ENCODE results near the gene GRIA3. TPM values are rescaled to one million over a fixed set of nuclear protein-coding genes. Genes with fewer than 3 reads are reported as not detected.
"Not testable (repeated sequence)": the region's sequence is repeated elsewhere in the genome, so short reads cannot be mapped to it uniquely, and the experiment has no call there.

Gene GRIA3
- total RNA-seq, 1 donor from 2014 or later, result 4.6 TPM

DNA sequence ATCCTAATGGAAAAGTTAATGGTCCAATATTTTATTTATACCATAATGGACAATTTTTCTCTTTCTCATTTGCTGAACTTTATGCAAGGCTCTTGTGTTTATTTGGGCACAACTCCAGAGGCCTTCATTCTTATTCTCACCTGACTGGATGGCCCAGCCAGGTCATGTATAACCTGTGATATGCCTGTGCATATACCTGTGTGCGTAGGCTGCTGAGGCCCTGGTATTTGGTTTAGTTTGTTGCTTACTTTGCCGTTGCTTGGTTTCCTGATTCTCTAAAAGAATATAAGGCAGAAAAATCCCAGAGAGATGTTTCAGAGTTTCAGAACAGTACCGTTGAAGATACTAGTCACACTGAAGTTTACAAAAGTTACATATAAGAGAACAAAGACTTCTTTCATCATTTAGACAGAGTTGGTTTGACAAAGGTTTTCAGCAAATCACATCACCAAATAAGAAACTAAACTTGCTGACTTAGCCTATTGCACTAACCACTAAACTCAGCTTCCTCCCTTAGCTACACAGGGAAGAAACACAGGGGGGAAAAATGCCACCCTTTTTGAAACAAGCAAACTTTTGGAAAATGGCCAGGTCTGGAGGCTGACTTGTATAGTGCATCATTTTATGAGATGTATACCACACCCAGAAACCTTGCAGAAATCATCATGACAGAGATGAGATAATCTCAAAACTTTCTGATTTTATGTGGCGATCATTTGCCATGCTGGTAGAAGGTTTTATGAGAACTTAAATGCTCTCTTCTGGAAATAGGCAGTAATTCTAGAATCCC lies 248.5 kb downstream of the GRIA3 start:
- Histone ChIP-seq H3K79me2 (ENCODE audit: low read depth) (no peaks in the 10 kb centered on the region), H3K4me1 (no peaks in the 10 kb centered on the region), H3K36me3 (no peaks in the 10 kb centered on the region), H3K4me2 (no peak overlapping the region), H3K4me3 (no peak overlapping the region), H2AFZ (replicated peaks) (no peak overlapping the region), H3K9me3 (ENCODE audit: low read depth) (no peaks in the 10 kb centered on the region), H3K9ac (no peak overlapping the region), H3F3A (ENCODE audit: low read depth) (no peaks in the 10 kb centered on the region), H3K27ac (no peak overlapping the region), H4K20me1 (ENCODE audit: low read depth) (no peaks in the 10 kb centered on the region), H3K27me3 (no peaks in the 10 kb centered on the region)
- H3K4me1 Mint-ChIP-seq, result no peaks in the 10 kb centered on the region
- TF ChIP-seq EZH2 (IDR thresholded peaks at IDR 0.05) (no peak), CTCF (IDR thresholded peaks at IDR 0.05) (no peak), EZH2phosphoT487 (IDR thresholded peaks at IDR 0.05) (no peak)
- no peak overlapping the region for H3K4me3 Mint-ChIP-seq
- H3K9me3 Mint-ChIP-seq, result no peaks in the 10 kb centered on the region
- H3K27ac Mint-ChIP-seq, result no peak overlapping the region
- H3K27me3 Mint-ChIP-seq (ENCODE audit: insufficient read depth, low read depth), result no peaks in the 10 kb centered on the region
- no peaks in the 10 kb centered on the region for H3K36me3 Mint-ChIP-seq
- DNase-seq (ENCODE audit: low spot score), result no peak

DNA sequence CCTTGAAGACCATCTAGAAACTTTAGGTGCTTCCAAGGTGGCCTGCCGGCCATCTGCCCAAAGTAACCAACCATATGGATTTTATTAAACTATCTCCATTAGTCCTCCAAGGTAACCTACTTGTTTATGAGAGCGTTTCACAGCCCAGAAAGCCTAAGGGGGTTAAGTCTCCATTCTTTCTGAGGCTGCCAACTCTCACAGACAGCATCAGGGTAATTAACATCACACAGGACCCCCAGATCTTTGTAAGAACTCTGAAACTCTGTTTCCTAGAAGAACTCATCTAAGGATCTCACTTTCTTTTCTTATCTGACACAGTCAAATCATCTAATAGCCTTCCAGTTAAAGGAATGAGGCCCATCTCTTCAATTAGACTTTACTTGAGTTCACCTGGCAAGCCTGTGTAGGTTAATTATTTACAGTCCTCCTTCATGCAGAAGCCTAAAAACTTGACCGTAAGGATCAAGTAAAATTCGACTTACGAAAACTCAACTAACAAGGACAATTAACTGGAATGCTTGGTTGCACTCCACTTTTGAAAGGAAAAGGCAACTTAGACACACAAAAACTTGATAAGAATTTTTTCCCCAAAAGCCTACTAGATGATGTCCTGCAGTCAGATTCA lies 252.5 kb downstream of the GRIA3 start:
- no peaks in the 10 kb centered on the region for H3K4me1 Mint-ChIP-seq
- H3K9me3 ChIP-seq (ENCODE audit: low read depth), result peaks cover 3% of the 10 kb centered on the region
- no peak for TF ChIP-seq CTCF (IDR thresholded peaks at IDR 0.05)
- no peak for TF ChIP-seq EZH2 (IDR thresholded peaks at IDR 0.05)
- TF ChIP-seq EZH2phosphoT487 (IDR thresholded peaks at IDR 0.05), result no peak
- H3K4me3 Mint-ChIP-seq, result no peak overlapping the region
- DNase-seq (ENCODE audit: low spot score), result peak; percentile 5
- H2AFZ ChIP-seq (replicated peaks), result no peak overlapping the region
- no peaks in the 10 kb centered on the region for H3K36me3 Mint-ChIP-seq
- H3K79me2 ChIP-seq (ENCODE audit: low read depth), result no peaks in the 10 kb centered on the region
- no peaks in the 10 kb centered on the region for H3K4me1 ChIP-seq
- no peaks in the 10 kb centered on the region for H3K27me3 ChIP-seq
- no peaks in the 10 kb centered on the region for H3K36me3 ChIP-seq
- H3F3A ChIP-seq (ENCODE audit: low read depth), result no peaks in the 10 kb centered on the region
- no peak overlapping the region for H3K27ac ChIP-seq
- no peaks in the 10 kb centered on the region for H3K9me3 Mint-ChIP-seq
- no peak overlapping the region for H3K4me2 ChIP-seq
- H3K4me3 ChIP-seq, result no peak overlapping the region
- no peaks in the 10 kb centered on the region for H3K27me3 Mint-ChIP-seq (ENCODE audit: insufficient read depth, low read depth)
- no peaks in the 10 kb centered on the region for H4K20me1 ChIP-seq (ENCODE audit: low read depth)
- no peak overlapping the region for H3K27ac Mint-ChIP-seq
- no peak overlapping the region for H3K9ac ChIP-seq

GRCh38 chrX:123439926-123440325 lies 255.8 kb downstream of the GRIA3 start:
- not testable (repeated sequence) for H3K79me2 ChIP-seq (ENCODE audit: low read depth); H3K9me3 Mint-ChIP-seq; H3K9me3 ChIP-seq (ENCODE audit: low read depth); H3K36me3 Mint-ChIP-seq; H4K20me1 ChIP-seq (ENCODE audit: low read depth); H3K27me3 ChIP-seq; H2AFZ ChIP-seq (replicated peaks); H3K4me1 Mint-ChIP-seq; DNase-seq (ENCODE audit: low spot score); H3K9ac ChIP-seq; H3K36me3 ChIP-seq; H3K4me3 ChIP-seq; H3K27me3 Mint-ChIP-seq (ENCODE audit: insufficient read depth, low read depth); H3F3A ChIP-seq (ENCODE audit: low read depth); H3K4me3 Mint-ChIP-seq; H3K27ac ChIP-seq; H3K4me1 ChIP-seq; H3K27ac Mint-ChIP-seq; H3K4me2 ChIP-seq

GRCh38 chrX:123442764-123443163 lies 258.7 kb downstream of the GRIA3 start:
- H3K9ac ChIP-seq, result no peak overlapping the region
- no peaks in the 10 kb centered on the region for H3K79me2 ChIP-seq (ENCODE audit: low read depth)

More at GRCh38 chrX:123442764-123443163, 258.7 kb downstream of the GRIA3 start:
- Mint-ChIP-seq H3K4me1 (no peaks in the 10 kb centered on the region), H3K27ac (no peak overlapping the region), H3K9me3 (no peaks in the 10 kb centered on the region), H3K36me3 (no peaks in the 10 kb centered on the region), H3K4me3 (no peak overlapping the region), H3K27me3 (ENCODE audit: insufficient read depth, low read depth) (no peaks in the 10 kb centered on the region)
- H4K20me1 ChIP-seq (ENCODE audit: low read depth), result no peaks in the 10 kb centered on the region
- H3K36me3 ChIP-seq, result no peaks in the 10 kb centered on the region
- no peaks in the 10 kb centered on the region for H3F3A ChIP-seq (ENCODE audit: low read depth)
- H3K4me3 ChIP-seq, result no peak overlapping the region
- no peaks in the 10 kb centered on the region for H3K4me1 ChIP-seq
- DNase-seq (ENCODE audit: low spot score), result no peak
- no peak for TF ChIP-seq EZH2phosphoT487 (IDR thresholded peaks at IDR 0.05)
- no peak for TF ChIP-seq CTCF (IDR thresholded peaks at IDR 0.05)
- no peak for TF ChIP-seq EZH2 (IDR thresholded peaks at IDR 0.05)
- H3K9me3 ChIP-seq (ENCODE audit: low read depth), result peaks cover 3% of the 10 kb centered on the region
- H3K27me3 ChIP-seq, result no peaks in the 10 kb centered on the region
- no peak overlapping the region for H3K4me2 ChIP-seq
- H3K27ac ChIP-seq, result no peak overlapping the region
- no peak overlapping the region for H2AFZ ChIP-seq (replicated peaks)

All from neural progenitor cell (in vitro differentiated cells).